PFSK-1 (cell line): Measurements from ENCODE around the gene TMBIM4.

Experiments used
- FOXP2 ChIP-seq: optimal IDR thresholded peaks from 2 replicates; pipeline ENCODE3; 2011; ENCODE audit warnings: borderline replicate concordance, control low read depth, inconsistent platforms; ENCODE audit not compliant: insufficient read depth; ENCODE audit errors: extremely low read length, extremely low read depth
- REST ChIP-seq, 2 experiments: IDR thresholded peaks; 2 replicates each; pipeline versions ENCODE4 v1.6.1 to v1.8.0; 2011 to 2012; ENCODE audit warnings: low read depth in 2 of 2, low read length in 2 of 2, control low read depth in 1 of 2, inconsistent platforms in 1 of 2, mild to moderate bottlenecking in 1 of 2, moderate library complexity in 1 of 2; ENCODE audit not compliant: insufficient read depth in 1 of 2
- SIN3A ChIP-seq: IDR thresholded peaks from 2 replicates; pipeline ENCODE4 v1.6.1; 2012; ENCODE audit warnings: mild to moderate bottlenecking, low read length, moderate library complexity, borderline replicate concordance; ENCODE audit not compliant: insufficient read depth
- TAF1 ChIP-seq: IDR thresholded peaks from 2 replicates; pipeline ENCODE4 v1.6.1; 2012; ENCODE audit warnings: low read length, control low read depth, borderline replicate concordance; ENCODE audit not compliant: insufficient read depth

GRCh38 chr12:66090157-66090556, 79.6 kb downstream of the TMBIM4 start:
- TF ChIP-seq FOXP2 (no peak), TAF1 (no peak), REST (IDR thresholded peaks at IDR 0.05; ENCODE audit: insufficient read depth in 1 of 2, low read depth in 2 of 2, low read length in 2 of 2) (no peak), SIN3A (no peak)
